Body of pancreas (tissue), 4 donors: Measurements from ENCODE around the gene ADA. TPM values are rescaled to one million over a fixed set of nuclear protein-coding genes. Genes with fewer than 3 reads are reported as not detected.
"Not testable (repeated sequence)": the region's sequence is repeated elsewhere in the genome, so short reads cannot be mapped to it uniquely, and the experiment has no call there.

Experiments
- ATAC-seq: fragments of 150-250 bp; one replicate; pipeline ENCODE4 v1.9.1; 2016
- DNase-seq, 4 donors: peaks; one replicate each; pipeline ENCODE4 v3.0.0-alpha.2; 2019
- H3K27ac ChIP-seq, 4 donors: fragments of 200-600 bp; sonication (generic); 1 replicate in 3 of 4; 2 replicates in 1 of 4; pipeline versions ENCODE4 v1.5.1 to v1.6.1; 2016 to 2019; ENCODE audit warnings: mild to moderate bottlenecking in 1 of 4, mixed read lengths in 1 of 4, moderate library complexity in 1 of 4
- H3K27me3 ChIP-seq, 2 donors: fragments of 200-600 bp; sonication (generic); one replicate each; pipeline ENCODE4 v1.6.0; 2016; ENCODE audit warnings: mild to moderate bottlenecking in 1 of 2
- H3K36me3 ChIP-seq, 2 donors: fragments of 200-600 bp; sonication (generic); replicated peaks in 1 of 2; 2 replicates each; pipeline ENCODE4 v1.5.1; 2016; ENCODE audit warnings: low read depth in 2 of 2; ENCODE audit not compliant: insufficient read depth in 1 of 2
- H3K4me1 ChIP-seq: fragments of 200-600 bp; sonication (generic); one replicate; pipeline ENCODE4 v1.6.0; 2016
- H3K4me3 ChIP-seq, 2 donors: fragments of 200-600 bp; sonication (generic); 1 replicate in 1 of 2; 2 replicates in 1 of 2; pipeline ENCODE4 v1.5.1; 2016 to 2019
- H3K9me3 ChIP-seq, 3 donors: fragments of 200-600 bp; sonication (generic); 1 replicate in 2 of 3; 2 replicates in 1 of 3; pipeline ENCODE4 v1.5.1; 2016
- POLR2A ChIP-seq, 3 donors: fragments of 450-650 bp; IDR thresholded peaks; one replicate each; pipeline ENCODE4 v1.6.1; 2016; ENCODE audit warnings: antibody characterized with exemption in 3 of 3, mild to moderate bottlenecking in 2 of 3
- WGBS, 2 donors: methylation state at CpG; one replicate each; pipeline ENCODE4 v1.1.5; 2017; 5-methylcytosine and 5-hydroxymethylcytosine counted together
- intact Hi-C: fragments of 100-400 bp; cut with DNase I; formaldehyde crosslinking; loops from one replicate; pipeline ENCODE4 v1.15.1; 2023
- total RNA-seq, 2 donors: library from RNA; depleted of rRNA; stranded (reverse); fragments of >200 nt; gene quantifications; one replicate each; pipeline ENCODE4 v1.1.0, GENCODE V29; 2016
- TF ChIP-seq, protein P1 (sequence below), 7 experiments: fragments of 450-650 bp in 4 of 7; fragments of 200-600 bp in 3 of 7; sonication (generic) in 3 of 7; IDR thresholded peaks; one replicate each; pipeline ENCODE4 v1.5.1; 2016 to 2019; ENCODE audit warnings: antibody characterized with exemption in 7 of 7

Gene ADA
- total RNA-seq, 2 donors from 2014 or later, result 3.3 to 7.8 TPM

DNA sequence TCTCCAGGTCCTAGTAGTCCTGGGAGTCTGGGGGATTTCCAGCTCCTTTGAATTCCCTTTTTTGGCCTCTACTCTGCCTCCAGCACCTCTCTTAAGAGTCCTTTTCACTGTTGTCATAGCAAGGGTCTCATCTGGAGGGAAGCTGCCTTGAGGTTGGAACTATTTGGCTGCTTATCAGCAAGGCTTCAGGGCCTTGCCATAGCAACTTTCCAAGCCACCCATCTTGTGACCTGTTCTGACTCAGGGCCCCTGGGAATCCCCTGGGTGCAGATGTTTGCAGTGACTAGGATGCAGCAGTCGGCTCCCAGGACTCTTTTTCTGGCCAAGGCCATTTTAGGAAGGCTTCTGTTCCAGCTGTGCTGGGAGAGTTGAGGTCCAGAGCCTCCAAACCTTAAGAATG is 56.8 kb downstream of the ADA start:
- Histone ChIP-seq H3K4me3 (no peak overlapping the region), H3K9me3 (no peaks in the 10 kb centered on the region), H3K4me1 (no peaks in the 10 kb centered on the region), H3K27ac (no peak overlapping the region), H3K36me3 (no peaks in the 10 kb centered on the region), H3K27me3 (no peaks in the 10 kb centered on the region)
- no peak for ATAC-seq
- 55% methylated on average over 1 of the region's 1 CpG; no CpG with 5 or more reads in 1 of the 2 donors for WGBS, 2 donors
- DNase-seq, result no peak
- intact Hi-C loops, result no loop called here
- TF ChIP-seq, protein P1, sequence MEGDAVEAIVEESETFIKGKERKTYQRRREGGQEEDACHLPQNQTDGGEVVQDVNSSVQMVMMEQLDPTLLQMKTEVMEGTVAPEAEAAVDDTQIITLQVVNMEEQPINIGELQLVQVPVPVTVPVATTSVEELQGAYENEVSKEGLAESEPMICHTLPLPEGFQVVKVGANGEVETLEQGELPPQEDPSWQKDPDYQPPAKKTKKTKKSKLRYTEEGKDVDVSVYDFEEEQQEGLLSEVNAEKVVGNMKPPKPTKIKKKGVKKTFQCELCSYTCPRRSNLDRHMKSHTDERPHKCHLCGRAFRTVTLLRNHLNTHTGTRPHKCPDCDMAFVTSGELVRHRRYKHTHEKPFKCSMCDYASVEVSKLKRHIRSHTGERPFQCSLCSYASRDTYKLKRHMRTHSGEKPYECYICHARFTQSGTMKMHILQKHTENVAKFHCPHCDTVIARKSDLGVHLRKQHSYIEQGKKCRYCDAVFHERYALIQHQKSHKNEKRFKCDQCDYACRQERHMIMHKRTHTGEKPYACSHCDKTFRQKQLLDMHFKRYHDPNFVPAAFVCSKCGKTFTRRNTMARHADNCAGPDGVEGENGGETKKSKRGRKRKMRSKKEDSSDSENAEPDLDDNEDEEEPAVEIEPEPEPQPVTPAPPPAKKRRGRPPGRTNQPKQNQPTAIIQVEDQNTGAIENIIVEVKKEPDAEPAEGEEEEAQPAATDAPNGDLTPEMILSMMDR (IDR thresholded peaks at IDR 0.05), result no peak
- TF ChIP-seq POLR2A (IDR thresholded peaks at IDR 0.05), result no peak

DNA sequence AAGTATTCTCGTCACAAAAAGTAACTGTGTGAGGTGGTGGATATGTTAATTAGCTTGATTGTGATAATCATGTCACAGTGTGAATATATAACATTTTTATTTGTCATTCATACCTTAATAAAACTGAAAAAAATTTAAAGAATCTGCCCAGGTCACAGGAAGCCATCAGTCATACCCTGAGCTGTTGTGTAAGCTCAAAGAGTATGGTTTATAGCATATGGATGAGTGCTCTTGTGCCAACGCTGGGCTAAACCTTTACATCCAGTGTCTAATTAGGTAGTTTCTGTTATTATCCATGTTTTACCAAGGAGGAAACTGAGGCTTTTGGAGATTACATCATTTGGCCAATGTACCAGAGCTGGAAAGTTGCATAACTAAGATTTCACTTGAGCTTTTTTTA is 57.7 kb downstream of the ADA start:
- Histone ChIP-seq H3K36me3 (no peaks in the 10 kb centered on the region), H3K9me3 (no peaks in the 10 kb centered on the region), H3K4me1 (no peaks in the 10 kb centered on the region), H3K4me3 (no peak overlapping the region), H3K27me3 (no peaks in the 10 kb centered on the region), H3K27ac (no peak overlapping the region)
- WGBS, 2 donors, result 69 to 77% methylated on average over 2 of the region's 2 CpGs
- no peak for ATAC-seq
- no peak for TF ChIP-seq POLR2A (IDR thresholded peaks at IDR 0.05)
- DNase-seq, result no peak
- intact Hi-C loops, result no loop called here

DNA sequence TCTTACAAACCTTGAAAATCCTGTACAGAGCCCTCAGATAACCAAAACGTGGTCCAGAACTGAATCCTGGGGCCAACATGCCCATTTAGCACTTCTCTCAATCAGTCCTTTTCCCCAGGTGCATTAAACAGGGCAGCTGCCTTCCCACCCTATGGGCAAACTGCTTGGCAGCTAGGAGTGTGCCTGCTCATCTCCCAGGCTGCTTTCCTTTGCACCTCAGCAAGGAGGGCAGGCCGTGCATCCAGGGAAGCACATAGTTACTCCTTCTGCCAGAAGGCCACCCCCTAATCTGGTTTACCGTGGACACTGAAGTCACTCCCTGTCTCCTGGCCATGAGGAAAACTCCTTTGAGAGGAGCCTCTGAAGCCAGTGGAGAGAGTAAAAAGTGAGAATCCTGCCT is 59.1 kb downstream of the ADA start:
- DNase-seq, result no peak
- Histone ChIP-seq H3K4me3 (no peak overlapping the region), H3K9me3 (no peaks in the 10 kb centered on the region), H3K27ac (no peak overlapping the region), H3K36me3 (no peaks in the 10 kb centered on the region), H3K27me3 (no peaks in the 10 kb centered on the region), H3K4me1 (no peaks in the 10 kb centered on the region)
- intact Hi-C loops, result no loop called here
- TF ChIP-seq, protein P1 (IDR thresholded peaks at IDR 0.05), result no peak
- no peak for TF ChIP-seq POLR2A (IDR thresholded peaks at IDR 0.05)
- WGBS, 2 donors, result 73 to 76% methylated on average over 3 of the region's 3 CpGs
- no peak for ATAC-seq

DNA sequence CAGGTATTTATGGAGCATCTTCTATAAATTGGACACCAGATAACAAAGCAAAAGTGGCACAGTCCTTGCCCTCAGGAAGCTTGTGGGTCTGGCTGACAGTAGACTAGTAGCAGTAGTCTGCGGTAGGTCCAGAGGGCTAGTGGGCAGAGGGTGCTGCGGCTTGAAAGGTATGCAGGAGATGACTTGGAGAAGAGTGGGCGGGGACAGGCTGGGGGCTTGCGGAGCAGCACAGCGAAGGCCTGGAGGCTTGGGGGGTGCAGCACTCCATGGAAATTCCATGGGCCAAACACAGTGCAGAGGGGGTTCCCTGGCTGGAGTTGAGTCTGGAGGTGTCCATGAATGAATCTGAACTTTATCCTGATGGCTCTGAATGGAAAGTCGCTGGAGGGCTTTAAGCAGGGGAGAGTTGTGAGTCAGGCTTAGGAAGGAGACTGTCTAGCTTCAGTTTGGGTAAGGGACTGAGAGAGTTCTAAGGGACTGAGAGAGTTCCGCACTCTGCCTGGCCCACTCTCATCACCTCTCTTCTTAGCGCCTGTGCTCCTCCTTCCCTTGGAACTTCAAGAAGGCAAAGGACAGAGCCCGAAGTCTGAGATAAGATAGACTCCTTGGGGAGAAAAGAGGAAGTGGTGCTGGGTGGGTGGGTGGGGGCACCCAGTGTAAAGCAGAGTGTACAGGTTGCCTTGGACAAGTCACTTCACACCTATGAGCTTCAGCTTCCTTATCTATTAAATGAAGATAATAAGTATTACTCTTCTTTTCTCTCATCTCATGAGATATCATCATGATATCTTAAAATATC is 60.3 kb downstream of the ADA start:
- no peak overlapping the region for H3K4me3 ChIP-seq
- no peak for ATAC-seq
- H3K4me1 ChIP-seq, result no peaks in the 10 kb centered on the region

DNA sequence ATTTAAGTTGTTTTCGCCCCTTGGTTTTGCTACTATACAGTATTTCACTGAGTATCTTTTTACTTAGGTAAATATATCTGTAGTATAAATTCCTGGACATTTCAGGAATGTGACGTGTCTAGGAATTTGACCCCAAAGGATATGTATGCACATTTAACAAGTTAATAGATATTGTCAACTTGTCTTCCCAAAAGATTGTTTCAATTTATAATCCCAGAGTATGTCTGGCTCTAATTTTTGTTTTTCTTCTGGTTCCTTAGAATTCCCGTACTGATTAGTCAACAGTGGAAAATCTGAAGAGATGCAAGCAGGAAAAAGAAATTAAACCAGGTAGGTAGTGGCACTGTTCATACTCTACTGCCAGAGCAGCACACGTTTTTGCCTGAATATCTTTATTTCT is 62.0 kb downstream of the ADA start:
- no peak for TF ChIP-seq POLR2A (IDR thresholded peaks at IDR 0.05)
- TF ChIP-seq, protein P1 (IDR thresholded peaks at IDR 0.05), result no peak
- ATAC-seq (no peak), DNase-seq (no peak)
- Histone ChIP-seq H3K27me3 (no peaks in the 10 kb centered on the region), H3K4me3 (no peak overlapping the region), H3K9me3 (no peaks in the 10 kb centered on the region), H3K27ac (no peak overlapping the region), H3K36me3 (no peaks in the 10 kb centered on the region), H3K4me1 (no peaks in the 10 kb centered on the region)
- 79 to 85% methylated on average over 4 of the region's 4 CpGs for WGBS, 2 donors
- intact Hi-C loops, result no loop called here

More for the DNA sequence above, 60.3 kb downstream of the ADA start:
- TF ChIP-seq, protein P1 (IDR thresholded peaks at IDR 0.05), result no peak
- Histone ChIP-seq H3K27ac (no peak overlapping the region), H3K9me3 (no peaks in the 10 kb centered on the region), H3K36me3 (no peaks in the 10 kb centered on the region), H3K27me3 (no peaks in the 10 kb centered on the region)
- 84 to 88% methylated on average over 9 of the region's 9 CpGs for WGBS, 2 donors
- no peak for DNase-seq
- intact Hi-C loops, result no loop called here

DNA sequence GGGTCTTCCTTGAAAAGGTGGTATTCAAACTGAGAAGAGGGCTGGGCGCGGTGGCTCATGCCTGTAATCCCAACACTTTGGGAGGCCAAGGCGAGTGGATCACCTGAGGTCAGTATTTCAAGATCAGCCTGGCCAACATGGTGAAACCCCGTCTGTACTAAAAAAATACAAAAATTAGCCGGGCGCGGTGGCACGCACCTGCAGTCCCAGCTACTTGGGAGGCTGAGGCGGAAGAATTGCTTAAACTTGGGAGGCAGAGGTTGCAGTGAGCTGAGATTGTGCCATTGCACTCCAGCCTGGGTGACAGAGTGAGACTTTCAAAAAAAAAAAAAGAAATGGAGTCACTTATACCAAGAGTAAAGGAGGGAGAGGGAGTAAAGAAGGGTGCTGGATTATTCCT is 63.2 kb downstream of the ADA start:
- H3K36me3 ChIP-seq, DNase-seq, ATAC-seq, intact Hi-C loops, H3K4me3 ChIP-seq, H3K9me3 ChIP-seq, H3K27me3 ChIP-seq, H3K27ac ChIP-seq, H3K4me1 ChIP-seq: not testable (repeated sequence)
- WGBS, 2 donors, result 87 to 97% methylated on average over 9 of the region's 9 CpGs
